ENCODE measurements around the gene UGT1A1. TPM values are rescaled to one million over a fixed set of nuclear protein-coding genes. Genes with fewer than 3 reads are reported as not detected.

The UGT1A1 gene
- total RNA-seq, 2 experiments from 2014 or later: not detected

- Mint-ChIP-seq H3K4me3 (no peak overlapping the region), H3K27ac (no peak overlapping the region), H3K9me3 (no peaks in the 10 kb centered on the region), H3K4me1 (no peaks in the 10 kb centered on the region), H3K27me3 (peaks cover 11% of the 10 kb centered on the region), H3K36me3 (no peaks in the 10 kb centered on the region)
- DNase-seq: no peak
Measured at GRCh38 chr2:233799716-233800115, 39.6 kb downstream of the UGT1A1 start.

- Mint-ChIP-seq H3K27ac (no peak overlapping the region), H3K36me3 (no peaks in the 10 kb centered on the region), H3K27me3 (peaks cover 11% of the 10 kb centered on the region), H3K9me3 (no peaks in the 10 kb centered on the region), H3K4me3 (no peak overlapping the region), H3K4me1 (no peaks in the 10 kb centered on the region)
- no peak for DNase-seq
Measured at GRCh38 chr2:233800208-233800607, 40.1 kb downstream of the UGT1A1 start.

GRCh38 chr2:233801357-233802131, 41.5 kb downstream of the UGT1A1 start:
- Mint-ChIP-seq H3K27ac (no peak overlapping the region), H3K36me3 (no peaks in the 10 kb centered on the region), H3K4me1 (no peaks in the 10 kb centered on the region), H3K4me3 (no peak overlapping the region), H3K9me3 (no peaks in the 10 kb centered on the region), H3K27me3 (peaks cover 11% of the 10 kb centered on the region)
- DNase-seq: peak; percentile 18

- H3K4me1 Mint-ChIP-seq: no peaks in the 10 kb centered on the region
- no peak for DNase-seq
- H3K27ac Mint-ChIP-seq: no peak overlapping the region
- H3K9me3 Mint-ChIP-seq: no peaks in the 10 kb centered on the region
- no peak overlapping the region for H3K4me3 Mint-ChIP-seq
- peaks cover 11% of the 10 kb centered on the region for H3K27me3 Mint-ChIP-seq
- no peaks in the 10 kb centered on the region for H3K36me3 Mint-ChIP-seq
Measured at GRCh38 chr2:233802132-233802815, 42.2 kb downstream of the UGT1A1 start.

GRCh38 chr2:233803292-233803911, 43.3 kb downstream of the UGT1A1 start:
- DNase-seq: no peak
- H3K4me1 Mint-ChIP-seq: no peaks in the 10 kb centered on the region
- peaks cover 11% of the 10 kb centered on the region for H3K27me3 Mint-ChIP-seq
- H3K36me3 Mint-ChIP-seq: no peaks in the 10 kb centered on the region
- H3K9me3 Mint-ChIP-seq: no peaks in the 10 kb centered on the region
- no peak overlapping the region for H3K4me3 Mint-ChIP-seq
- H3K27ac Mint-ChIP-seq: no peak overlapping the region

- H3K9me3 Mint-ChIP-seq: no peaks in the 10 kb centered on the region
Measured at GRCh38 chr2:233803994-233804393, 43.9 kb downstream of the UGT1A1 start.

GRCh38 chr2:233807215-233807865, 47.3 kb downstream of the UGT1A1 start:
- H3K4me1 Mint-ChIP-seq: no peaks in the 10 kb centered on the region
- H3K27me3 Mint-ChIP-seq: peaks cover 10% of the 10 kb centered on the region
- no peaks in the 10 kb centered on the region for H3K36me3 Mint-ChIP-seq
- H3K27ac Mint-ChIP-seq: no peak overlapping the region
- no peak overlapping the region for H3K4me3 Mint-ChIP-seq
- no peak for DNase-seq
- no peaks in the 10 kb centered on the region for H3K9me3 Mint-ChIP-seq

More at GRCh38 chr2:233803994-233804393, 43.9 kb downstream of the UGT1A1 start:
- no peaks in the 10 kb centered on the region for H3K36me3 Mint-ChIP-seq
- no peak for DNase-seq
- no peak overlapping the region for H3K4me3 Mint-ChIP-seq
- no peaks in the 10 kb centered on the region for H3K4me1 Mint-ChIP-seq
- H3K27me3 Mint-ChIP-seq: peaks cover 11% of the 10 kb centered on the region
- no peak overlapping the region for H3K27ac Mint-ChIP-seq

GRCh38 chr2:233807966-233808935, 48.2 kb downstream of the UGT1A1 start:
- Mint-ChIP-seq H3K36me3 (no peaks in the 10 kb centered on the region), H3K9me3 (no peaks in the 10 kb centered on the region)
- DNase-seq: no peak

GRCh38 chr2:233810385-233810784, 50.3 kb downstream of the UGT1A1 start:
- Mint-ChIP-seq H3K36me3 (no peaks in the 10 kb centered on the region), H3K27ac (no peak overlapping the region), H3K4me3 (no peak overlapping the region), H3K27me3 (peaks cover 2% of the 10 kb centered on the region), H3K4me1 (no peaks in the 10 kb centered on the region), H3K9me3 (no peaks in the 10 kb centered on the region)
- no peak for DNase-seq

More at GRCh38 chr2:233807966-233808935, 48.2 kb downstream of the UGT1A1 start:
- no peaks in the 10 kb centered on the region for H3K4me1 Mint-ChIP-seq
- H3K27ac Mint-ChIP-seq: no peak overlapping the region
- no peak overlapping the region for H3K4me3 Mint-ChIP-seq
- H3K27me3 Mint-ChIP-seq: peaks cover 3% of the 10 kb centered on the region

GRCh38 chr2:233811087-233811486, 51.0 kb downstream of the UGT1A1 start:
- Mint-ChIP-seq H3K36me3 (no peaks in the 10 kb centered on the region), H3K4me3 (no peak overlapping the region), H3K4me1 (no peaks in the 10 kb centered on the region), H3K27me3 (peaks cover 6% of the 10 kb centered on the region), H3K9me3 (no peaks in the 10 kb centered on the region), H3K27ac (no peak overlapping the region)
- DNase-seq: no peak

GRCh38 chr2:233811732-233812131, 51.7 kb downstream of the UGT1A1 start:
- Mint-ChIP-seq H3K36me3 (no peaks in the 10 kb centered on the region), H3K27ac (no peak overlapping the region), H3K9me3 (no peaks in the 10 kb centered on the region), H3K4me1 (no peaks in the 10 kb centered on the region), H3K4me3 (no peak overlapping the region), H3K27me3 (peaks cover 6% of the 10 kb centered on the region)
- DNase-seq: no peak

- H3K4me1 Mint-ChIP-seq: peaks cover 2% of the 10 kb centered on the region
- H3K27ac Mint-ChIP-seq: no peak overlapping the region
- no peak for DNase-seq
- H3K27me3 Mint-ChIP-seq: peaks cover 10% of the 10 kb centered on the region
- no peak overlapping the region for H3K4me3 Mint-ChIP-seq
- H3K9me3 Mint-ChIP-seq: no peaks in the 10 kb centered on the region
- no peaks in the 10 kb centered on the region for H3K36me3 Mint-ChIP-seq
Measured at GRCh38 chr2:233813236-233814055, 53.4 kb downstream of the UGT1A1 start.

GRCh38 chr2:233814056-233814835, 54.2 kb downstream of the UGT1A1 start:
- H3K9me3 Mint-ChIP-seq: no peaks in the 10 kb centered on the region
- peaks cover 10% of the 10 kb centered on the region for H3K27me3 Mint-ChIP-seq
- H3K4me1 Mint-ChIP-seq: peaks cover 2% of the 10 kb centered on the region
- no peaks in the 10 kb centered on the region for H3K36me3 Mint-ChIP-seq
- no peak overlapping the region for H3K27ac Mint-ChIP-seq
- no peak overlapping the region for H3K4me3 Mint-ChIP-seq
- no peak for DNase-seq
